HG03354 (cell line): ENCODE data around the gene FIZ1.

Source experiments
- ATAC-seq: cut with Tn5 transposase; IDR thresholded peaks from one replicate; pipeline ENCODE4 v1.9.1; 2021; ENCODE audit warnings: mild to moderate bottlenecking; ENCODE audit not compliant: unreplicated experiment, poor library complexity, severe bottlenecking

Gene FIZ1

GRCh38 chr19:55549500-55550320 lies 49.6 kb downstream of the FIZ1 start:
- ATAC-seq: no peak

GRCh38 chr19:55546822-55547614 lies 52.3 kb downstream of the FIZ1 start:
- no peak for ATAC-seq

DNA sequence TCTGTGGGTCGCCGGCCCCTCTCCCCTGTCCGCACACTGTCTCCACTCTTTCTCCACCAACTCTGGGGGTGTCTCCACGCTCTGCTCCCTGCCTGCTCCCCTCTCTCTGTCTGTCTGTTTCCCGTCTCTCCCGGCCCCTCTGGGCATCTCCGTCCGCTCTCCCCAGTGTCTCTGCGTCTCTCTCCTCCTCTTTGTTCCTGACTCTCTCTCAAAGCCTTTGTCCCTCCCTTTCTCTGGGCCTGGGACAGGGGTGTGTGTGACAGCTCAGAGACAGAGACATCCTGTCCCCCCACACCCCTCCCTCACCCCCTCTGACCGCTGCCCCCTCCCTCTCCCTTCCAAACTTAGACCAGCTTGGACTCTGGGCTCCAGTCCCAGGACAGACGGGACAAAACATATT lies 53.3 kb downstream of the FIZ1 start:
- ATAC-seq: no peak

DNA sequence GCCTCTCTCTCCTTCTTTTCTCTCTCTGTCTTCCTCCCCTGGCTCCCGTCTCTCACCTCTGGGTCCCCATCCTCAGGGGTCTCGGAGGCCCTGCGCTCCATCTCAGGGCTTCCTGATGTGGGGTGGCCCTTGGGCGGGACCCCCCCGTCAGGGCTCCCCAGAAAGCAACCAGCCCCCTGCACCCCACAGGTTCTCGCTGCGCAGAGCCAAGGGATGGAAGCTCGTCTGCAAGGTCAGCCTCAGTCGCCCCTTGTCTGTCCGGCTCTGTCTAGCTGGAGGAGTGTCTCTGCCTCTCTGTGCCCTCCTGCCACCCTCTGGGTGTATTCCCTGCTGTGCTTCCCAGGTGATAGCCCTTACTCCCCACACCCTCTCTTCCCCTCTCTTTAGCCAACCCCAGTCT lies 53.9 kb downstream of the FIZ1 start, which contains the start of gene SBK3:
Gene SBK3 (minus strand): TSS at position 101 of the 400 bp plus-strand sequence. CDS start 0 bp downstream, at position 101.
- ATAC-seq: no peak

DNA sequence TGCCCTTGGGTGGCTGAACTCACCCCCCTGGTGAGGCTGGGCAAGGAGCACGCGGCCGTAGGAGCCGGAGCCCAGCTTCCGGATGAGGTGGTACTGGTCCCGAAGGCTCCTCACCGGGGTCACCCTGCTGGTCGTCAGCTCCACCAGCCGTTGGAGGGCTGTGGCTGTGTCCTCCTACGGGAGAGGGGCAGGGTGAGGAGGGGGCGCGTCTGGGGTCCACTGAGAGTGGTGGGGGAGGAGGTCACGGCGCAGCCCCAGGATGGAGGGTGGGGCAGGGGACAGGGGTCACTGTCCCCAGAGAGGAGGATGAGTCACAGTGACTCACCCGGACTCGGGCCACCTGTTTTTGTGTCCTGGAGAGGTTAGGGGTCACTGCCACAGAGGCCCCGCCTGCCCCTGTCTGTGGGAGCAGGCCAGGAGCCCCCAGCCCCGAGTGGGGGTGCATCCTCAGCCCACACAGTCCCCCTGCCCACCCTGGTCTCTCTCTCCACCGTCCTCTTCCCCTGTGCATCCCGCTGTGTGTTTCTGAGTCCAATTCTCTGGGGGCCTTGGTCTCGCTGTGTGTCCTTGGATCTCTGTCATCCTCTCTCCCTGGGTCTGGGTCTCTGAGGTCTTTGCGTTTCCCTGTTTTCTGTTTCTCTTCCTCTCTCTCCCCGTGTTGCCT lies 54.4 kb downstream of the FIZ1 start:
- no peak for ATAC-seq

- no peak for ATAC-seq
These were observed 55.3 kb downstream of the FIZ1 start for GRCh38 chr19:55544014-55544413.

DNA sequence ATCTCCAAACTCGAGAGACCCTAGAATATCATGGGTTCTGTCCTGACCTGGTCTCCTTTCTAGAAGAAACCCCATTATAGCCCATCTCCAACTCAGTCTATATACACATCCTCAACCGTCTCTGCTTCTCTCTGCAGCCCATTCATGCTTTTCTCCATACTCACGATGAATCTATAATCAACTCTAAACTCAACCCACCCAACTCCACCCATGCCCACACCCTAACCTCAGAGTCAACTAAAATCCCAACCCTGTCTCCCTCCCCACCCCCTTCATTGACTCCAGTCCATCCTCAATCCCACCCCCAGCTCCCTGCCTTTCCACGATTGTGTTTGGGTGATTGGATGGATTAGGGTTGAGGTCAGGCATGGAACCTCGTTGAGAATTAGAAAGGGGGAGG lies 55.8 kb downstream of the FIZ1 start:
- no peak for ATAC-seq

- no peak for ATAC-seq
These were observed 56.9 kb downstream of the FIZ1 start for GRCh38 chr19:55542292-55542855.
